ENCODE measurements around the gene COL21A1. TPM values are rescaled to one million over a fixed set of nuclear protein-coding genes. Genes with fewer than 3 reads are reported as not detected.

COL21A1 gene
- total and polyA plus RNA-seq, 2 of the 4 experiments (the other 2 are of a cell fraction): 0.05 TPM; not detected in 1

DNA sequence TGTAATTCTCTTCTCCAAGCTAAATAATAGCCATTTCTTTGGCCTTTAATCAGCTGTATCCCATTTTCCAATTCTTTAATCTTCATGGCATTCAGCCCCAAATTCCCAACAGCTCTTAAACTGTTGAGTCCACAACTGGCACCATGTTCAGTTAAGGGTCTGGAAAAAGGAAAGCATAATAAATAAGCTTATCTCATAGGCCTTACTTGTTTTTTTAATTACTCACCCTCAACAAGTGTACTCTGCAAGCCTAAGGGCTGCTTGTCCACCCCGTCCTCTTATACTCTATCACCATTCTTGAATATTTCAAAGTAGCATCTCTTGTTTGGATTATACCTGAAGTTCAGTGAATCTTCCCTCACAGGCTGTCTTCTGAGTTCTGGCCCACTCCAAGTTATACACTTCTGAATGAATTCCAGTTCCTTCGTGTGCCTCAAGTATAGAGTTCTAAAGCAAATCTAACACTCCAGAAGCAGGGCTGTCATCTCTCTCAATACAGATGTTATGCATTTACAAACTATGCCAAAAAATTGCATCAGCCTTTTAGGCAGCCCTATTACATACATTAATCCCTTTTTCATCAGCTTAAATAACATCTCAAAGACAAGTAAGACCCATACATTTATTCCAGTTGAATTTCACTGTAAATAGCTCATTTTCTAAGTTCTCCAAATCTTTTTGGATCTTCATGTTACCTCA is 98.7 kb downstream of the COL21A1 start:
- intact Hi-C loops (cut with micrococcal nuclease): no loop called here
- Histone ChIP-seq H3K23ac (ENCODE audit: low read depth, low read length) (no peak overlapping the region), H2BK120ac (ENCODE audit: low read depth, low read length) (no peak overlapping the region), H3K79me1 (ENCODE audit: low read depth in 1 of 2, low read length in 2 of 2) (no peaks in the 10 kb centered on the region), H2BK5ac (ENCODE audit: low read depth, low read length, poor library complexity, severe bottlenecking) (no peak overlapping the region), H3K4me3 (ENCODE audit: insufficient read depth, low read depth, low read length) (no peak overlapping the region), H3K14ac (replicated peaks; ENCODE audit: low read depth, low read length) (no peak overlapping the region), H4K5ac (ENCODE audit: low read depth, low read length) (no peak overlapping the region; the same call in 1 of the 2 replicates), H2BK15ac (ENCODE audit: low read depth, low read length) (no peak overlapping the region), H2AK9ac (replicated peaks; ENCODE audit: low read depth, low read length, poor library complexity) (no peak overlapping the region), H3K27ac (ENCODE audit: insufficient read depth, low read length) (no peak overlapping the region), H4K91ac (ENCODE audit: insufficient read depth, low read depth, low read length) (no peak overlapping the region), H2BK20ac (ENCODE audit: low read depth, low read length) (no peak overlapping the region), H3K18ac (ENCODE audit: low read depth, low read length) (no peak overlapping the region), H2AFZ (replicated peaks; ENCODE audit: low read length, poor library complexity) (no peak overlapping the region), H3K9me3 (ENCODE audit: control insufficient read depth, insufficient read depth, low read length) (no peaks in the 10 kb centered on the region), H3K4me2 (ENCODE audit: low read depth, low read length) (no peak overlapping the region), H4K8ac (ENCODE audit: low read depth in 2 of 2, low read length in 2 of 2) (no peak overlapping the region), H3K4ac (ENCODE audit: low read depth, low read length) (no peak overlapping the region), H3K27me3 (ENCODE audit: control insufficient read depth, insufficient read depth, low read length) (no peaks in the 10 kb centered on the region), H4K20me1 (ENCODE audit: insufficient read depth, low read length) (no peaks in the 10 kb centered on the region), H3K4me1 (ENCODE audit: control insufficient read depth, insufficient read depth, low read length) (peaks cover 2% of the 10 kb centered on the region; the same call in 1 of the 2 replicates), H3K36me3 (ENCODE audit: control insufficient read depth, insufficient read depth, low read length) (no peaks in the 10 kb centered on the region), H3K9me1 (ENCODE audit: insufficient read depth, low read length) (no peaks in the 10 kb centered on the region), H3K9ac (ENCODE audit: low read depth, low read length) (no peak overlapping the region), H3K56ac (ENCODE audit: extremely low read depth, insufficient read depth, low read length) (no peak overlapping the region), H2AK5ac (ENCODE audit: low read depth, low read length) (no peak overlapping the region)
- BruUV-seq (replicated peaks): no TSS peak
- CTCF ChIA-PET: no interaction called here
- WGBS, 2 experiments (ENCODE audit: extremely low coverage in 2 of 2, insufficient read length in 1 of 2): 44% methylated on average over 2 of the region's 2 CpGs; no CpG with 5 or more reads in 1 of the 2 experiments
- no peak for TF ChIP-seq SMC3 (IDR thresholded peaks at IDR 0.05; ENCODE audit: low read depth, low read length)
- TF ChIP-seq CHD1 (IDR thresholded peaks at IDR 0.05; ENCODE audit: low read depth, low read length): no peak
- no peak for TF ChIP-seq POLR2A (IDR thresholded peaks at IDR 0.05; ENCODE audit: low read depth, low read length)
- TF ChIP-seq CEBPB (IDR thresholded peaks at IDR 0.05; ENCODE audit: low read depth, low read length): no peak
- no peak for TF ChIP-seq FOS (IDR thresholded peaks at IDR 0.05; ENCODE audit: low read depth, low read length)
- TF ChIP-seq RCOR1 (IDR thresholded peaks at IDR 0.05; ENCODE audit: insufficient replicate concordance, low read length): no peak
- TF ChIP-seq NFE2L2 (IDR thresholded peaks at IDR 0.05; ENCODE audit: low read depth, low read length): no peak
- TF ChIP-seq MAZ (IDR thresholded peaks at IDR 0.05; ENCODE audit: borderline replicate concordance, low read depth, low read length): no peak
- no peak for TF ChIP-seq MAFK (IDR thresholded peaks at IDR 0.05; ENCODE audit: low read depth, low read length)
- TF ChIP-seq BHLHE40 (IDR thresholded peaks at IDR 0.05; ENCODE audit: low read depth, low read length): no peak
- TF ChIP-seq, protein P1, sequence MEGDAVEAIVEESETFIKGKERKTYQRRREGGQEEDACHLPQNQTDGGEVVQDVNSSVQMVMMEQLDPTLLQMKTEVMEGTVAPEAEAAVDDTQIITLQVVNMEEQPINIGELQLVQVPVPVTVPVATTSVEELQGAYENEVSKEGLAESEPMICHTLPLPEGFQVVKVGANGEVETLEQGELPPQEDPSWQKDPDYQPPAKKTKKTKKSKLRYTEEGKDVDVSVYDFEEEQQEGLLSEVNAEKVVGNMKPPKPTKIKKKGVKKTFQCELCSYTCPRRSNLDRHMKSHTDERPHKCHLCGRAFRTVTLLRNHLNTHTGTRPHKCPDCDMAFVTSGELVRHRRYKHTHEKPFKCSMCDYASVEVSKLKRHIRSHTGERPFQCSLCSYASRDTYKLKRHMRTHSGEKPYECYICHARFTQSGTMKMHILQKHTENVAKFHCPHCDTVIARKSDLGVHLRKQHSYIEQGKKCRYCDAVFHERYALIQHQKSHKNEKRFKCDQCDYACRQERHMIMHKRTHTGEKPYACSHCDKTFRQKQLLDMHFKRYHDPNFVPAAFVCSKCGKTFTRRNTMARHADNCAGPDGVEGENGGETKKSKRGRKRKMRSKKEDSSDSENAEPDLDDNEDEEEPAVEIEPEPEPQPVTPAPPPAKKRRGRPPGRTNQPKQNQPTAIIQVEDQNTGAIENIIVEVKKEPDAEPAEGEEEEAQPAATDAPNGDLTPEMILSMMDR (conservative IDR thresholded peaks at IDR 0.05; ENCODE audit: low read depth, low read length): no peak
- TF ChIP-seq, protein P2, sequence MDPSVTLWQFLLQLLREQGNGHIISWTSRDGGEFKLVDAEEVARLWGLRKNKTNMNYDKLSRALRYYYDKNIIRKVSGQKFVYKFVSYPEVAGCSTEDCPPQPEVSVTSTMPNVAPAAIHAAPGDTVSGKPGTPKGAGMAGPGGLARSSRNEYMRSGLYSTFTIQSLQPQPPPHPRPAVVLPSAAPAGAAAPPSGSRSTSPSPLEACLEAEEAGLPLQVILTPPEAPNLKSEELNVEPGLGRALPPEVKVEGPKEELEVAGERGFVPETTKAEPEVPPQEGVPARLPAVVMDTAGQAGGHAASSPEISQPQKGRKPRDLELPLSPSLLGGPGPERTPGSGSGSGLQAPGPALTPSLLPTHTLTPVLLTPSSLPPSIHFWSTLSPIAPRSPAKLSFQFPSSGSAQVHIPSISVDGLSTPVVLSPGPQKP (IDR thresholded peaks at IDR 0.05; ENCODE audit: borderline replicate concordance, low read depth, low read length): no peak
- TF ChIP-seq, protein P3, sequence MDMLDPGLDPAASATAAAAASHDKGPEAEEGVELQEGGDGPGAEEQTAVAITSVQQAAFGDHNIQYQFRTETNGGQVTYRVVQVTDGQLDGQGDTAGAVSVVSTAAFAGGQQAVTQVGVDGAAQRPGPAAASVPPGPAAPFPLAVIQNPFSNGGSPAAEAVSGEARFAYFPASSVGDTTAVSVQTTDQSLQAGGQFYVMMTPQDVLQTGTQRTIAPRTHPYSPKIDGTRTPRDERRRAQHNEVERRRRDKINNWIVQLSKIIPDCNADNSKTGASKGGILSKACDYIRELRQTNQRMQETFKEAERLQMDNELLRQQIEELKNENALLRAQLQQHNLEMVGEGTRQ (IDR thresholded peaks at IDR 0.05; ENCODE audit: low read depth, low read length): no peak
- no peak for TF ChIP-seq RAD21 (IDR thresholded peaks at IDR 0.05; ENCODE audit: low read length)
- TF ChIP-seq RFX5 (IDR thresholded peaks at IDR 0.05; ENCODE audit: low read depth, low read length): no peak
- TF ChIP-seq MXI1 (IDR thresholded peaks at IDR 0.05; ENCODE audit: borderline replicate concordance, low read depth, low read length): no peak
- POLR2A ChIA-PET (ENCODE audit: unreplicated experiment): no interaction called here
- in situ Hi-C loops (cut with MboI; ENCODE audit: low sequenced_read_pairs): no loop called here
- dilution Hi-C loops (cut with HindIII; ENCODE audit: low sequenced_read_pairs, unreplicated experiment): no loop called here
- ATAC-seq (ENCODE audit: low read depth) (no peak; the same call in 1 of the 2 replicates), DNase-seq (peak; percentile 18)

Data from IMR-90 (cell line).